H9 (cell line): Measurements from ENCODE around the gene DDX46. TPM values are rescaled to one million over a fixed set of nuclear protein-coding genes. Genes with fewer than 3 reads are reported as not detected.

Source experiments
- DNase-seq: peaks from one replicate; pipeline ENCODE4 v3.0.0-alpha.2; 2017
- H2AFZ ChIP-seq: one replicate; pipeline ENCODE4 v1.6.1; 2013; ENCODE audit warnings: mild to moderate bottlenecking, low read length, control low read depth, moderate library complexity
- H2AK5ac ChIP-seq: 2 replicates; pipeline ENCODE4 v1.6.1; 2013; ENCODE audit warnings: low read length, control low read depth, mixed read lengths; ENCODE audit not compliant: insufficient read length
- H2BK120ac ChIP-seq: one replicate; pipeline ENCODE4 v1.6.1; 2013; ENCODE audit warnings: low read depth, mild to moderate bottlenecking, low read length, control low read depth, inconsistent platforms; ENCODE audit not compliant: poor library complexity, severe bottlenecking
- H2BK12ac ChIP-seq: 2 replicates; pipeline ENCODE4 v1.6.1; 2013; ENCODE audit warnings: low read length, control low read depth, mixed read lengths, low read depth; ENCODE audit not compliant: insufficient read length
- H2BK15ac ChIP-seq: 2 replicates; pipeline ENCODE4 v1.6.1; 2013; ENCODE audit warnings: low read depth, low read length, control low read depth
- H2BK20ac ChIP-seq: one replicate; pipeline ENCODE4 v1.6.1; 2013; ENCODE audit warnings: low read depth, mild to moderate bottlenecking, low read length, control low read depth, inconsistent platforms; ENCODE audit not compliant: poor library complexity, severe bottlenecking
- H2BK5ac ChIP-seq: 2 replicates; pipeline ENCODE4 v1.6.1; 2013; ENCODE audit warnings: low read length, control low read depth, mixed read lengths; ENCODE audit not compliant: insufficient read length
- H3K14ac ChIP-seq: 2 replicates; pipeline ENCODE4 v1.6.1; 2013; ENCODE audit warnings: low read length, control low read depth; ENCODE audit not compliant: insufficient read depth
- H3K18ac ChIP-seq: 2 replicates; pipeline ENCODE4 v1.6.1; 2013; ENCODE audit warnings: low read depth, mild to moderate bottlenecking, mixed read lengths, low read length, control low read depth; ENCODE audit not compliant: insufficient read length
- H3K23ac ChIP-seq: 2 replicates; pipeline ENCODE4 v1.6.1; 2013; ENCODE audit warnings: low read length, control low read depth, mixed read lengths, low read depth; ENCODE audit not compliant: insufficient read length
- H3K23me2 ChIP-seq: 2 replicates; pipeline ENCODE4 v1.6.1; 2013; ENCODE audit warnings: low read depth, mild to moderate bottlenecking, mixed read lengths, low read length, control low read depth; ENCODE audit not compliant: insufficient read length, poor library complexity, severe bottlenecking
- H3K27ac ChIP-seq: 2 replicates; pipeline ENCODE4 v1.5.1; 2013; ENCODE audit warnings: low read length, control low read depth, mixed read lengths, low read depth; ENCODE audit not compliant: insufficient read length
- H3K27me3 ChIP-seq: 2 replicates; pipeline ENCODE4 v1.6.1; 2013; ENCODE audit warnings: low read length, control low read depth, inconsistent platforms; ENCODE audit not compliant: insufficient read depth
- H3K4ac ChIP-seq: 2 replicates; pipeline ENCODE4 v1.6.1; 2013; ENCODE audit warnings: low read depth, mild to moderate bottlenecking, control low read depth, inconsistent platforms, low read length, moderate library complexity
- H3K4me1 ChIP-seq: 2 replicates; pipeline ENCODE4 v1.6.1; 2013; ENCODE audit warnings: low read length, control low read depth, inconsistent platforms; ENCODE audit not compliant: insufficient read depth
- H3K4me2 ChIP-seq: 2 replicates; pipeline ENCODE4 v1.6.1; 2013; ENCODE audit warnings: low read length, control low read depth, mixed read lengths; ENCODE audit not compliant: insufficient read length, insufficient read depth
- H3K56ac ChIP-seq: 2 replicates; pipeline ENCODE4 v1.6.1; 2013; ENCODE audit warnings: low read depth, mild to moderate bottlenecking, mixed read lengths, low read length, control low read depth; ENCODE audit not compliant: insufficient read length
- H3K79me1 ChIP-seq: 2 replicates; pipeline ENCODE4 v1.6.1; 2013; ENCODE audit warnings: low read depth, mild to moderate bottlenecking, moderate library complexity, low read length, control low read depth, inconsistent platforms; ENCODE audit not compliant: insufficient read depth, poor library complexity, severe bottlenecking
- H3K79me2 ChIP-seq: 2 replicates; pipeline ENCODE4 v1.6.1; 2013; ENCODE audit warnings: low read length, control low read depth, inconsistent platforms; ENCODE audit not compliant: insufficient read depth
- H3K9ac ChIP-seq: 2 replicates; pipeline ENCODE4 v1.6.1; 2013; ENCODE audit warnings: low read length, control low read depth, mixed read lengths; ENCODE audit not compliant: insufficient read length; ENCODE audit errors: extremely low read depth
- H3K9me3 ChIP-seq: one replicate; pipeline ENCODE4 v1.6.1; 2013; ENCODE audit warnings: low read depth, low read length, inconsistent platforms; ENCODE audit not compliant: control insufficient read depth
- H3T11ph ChIP-seq: one replicate; pipeline ENCODE4 v1.6.1; 2013; ENCODE audit warnings: mild to moderate bottlenecking, low read length, control low read depth, inconsistent platforms
- H4K20me1 ChIP-seq: one replicate; pipeline ENCODE4 v1.6.1; 2013; ENCODE audit not compliant: control insufficient read depth, insufficient read length, insufficient read depth
- H4K5ac ChIP-seq: 2 replicates; pipeline ENCODE4 v1.6.1; 2013; ENCODE audit warnings: low read depth, mild to moderate bottlenecking, mixed read lengths, low read length, control low read depth; ENCODE audit not compliant: insufficient read length
- H4K8ac ChIP-seq: replicated peaks from 2 replicates; pipeline ENCODE4 v1.6.1; 2013; ENCODE audit warnings: low read length, control low read depth, mixed read lengths, low read depth; ENCODE audit not compliant: insufficient read length
- H4K91ac ChIP-seq: 2 replicates; pipeline ENCODE4 v1.6.1; 2013; ENCODE audit warnings: low read depth, mild to moderate bottlenecking, moderate library complexity, mixed read lengths, low read length, control low read depth; ENCODE audit not compliant: insufficient read length
- H3K27ac Mint-ChIP-seq, 3 experiments: 2 replicates in 2 of 3; 3 replicates in 1 of 3; pipeline ENCODE4 v1.8.0; 2020 to 2021; ENCODE audit warnings: mixed read lengths in 3 of 3, mild to moderate bottlenecking in 1 of 3, moderate library complexity in 1 of 3
- H3K27me3 Mint-ChIP-seq: 2 replicates; pipeline ENCODE4 v1.8.0; 2021; ENCODE audit warnings: low read depth, mild to moderate bottlenecking, moderate library complexity, mixed read lengths
- H3K36me3 Mint-ChIP-seq, 3 experiments: 2 replicates in 2 of 3; 3 replicates in 1 of 3; pipeline ENCODE4 v1.8.0; 2020 to 2021; ENCODE audit warnings: low read depth in 3 of 3, mixed read lengths in 3 of 3; ENCODE audit not compliant: insufficient read depth in 1 of 3
- H3K4me1 Mint-ChIP-seq, 2 experiments: 2 replicates each; pipeline ENCODE4 v1.8.0; 2020; ENCODE audit warnings: mixed read lengths in 2 of 2
- H3K4me3 Mint-ChIP-seq, 2 experiments: 2 replicates in 1 of 2; 3 replicates in 1 of 2; pipeline ENCODE4 v1.8.0; 2020 to 2021; ENCODE audit warnings: mild to moderate bottlenecking in 2 of 2, mixed read lengths in 2 of 2, moderate library complexity in 1 of 2
- H3K9me3 Mint-ChIP-seq, 2 experiments: 2 replicates in 1 of 2; 3 replicates in 1 of 2; pipeline ENCODE4 v1.8.0; 2020; ENCODE audit warnings: mild to moderate bottlenecking in 2 of 2, mixed read lengths in 2 of 2, moderate library complexity in 1 of 2
- WGBS: extraction: QIAGEN DNeasy Blood & Tissue Kit; methylation state at CpG from one replicate; pipeline ENCODE4 v1.1.7; 2013; ENCODE audit warnings: missing lambda C conversion rate, low lambda C conversion rate, mixed read lengths; ENCODE audit not compliant: insufficient read length; ENCODE audit errors: extremely low coverage; 5-methylcytosine and 5-hydroxymethylcytosine counted together
- total RNA-seq: library from RNA; stranded (reverse); gene quantifications from 2 replicates; pipeline ENCODE4 v1.2.1, GENCODE V29; 2021
- TF ChIP-seq, protein P1 (sequence below): fragments of 200-600 bp; sonication (generic); conservative IDR thresholded peaks from 3 replicates; pipeline ENCODE4 v1.8.0; 2021; ENCODE audit warnings: antibody characterized with exemption, mild to moderate bottlenecking

The DDX46 gene
- total RNA-seq, 1 experiment from 2014 or later = 90.3 TPM

DNA sequence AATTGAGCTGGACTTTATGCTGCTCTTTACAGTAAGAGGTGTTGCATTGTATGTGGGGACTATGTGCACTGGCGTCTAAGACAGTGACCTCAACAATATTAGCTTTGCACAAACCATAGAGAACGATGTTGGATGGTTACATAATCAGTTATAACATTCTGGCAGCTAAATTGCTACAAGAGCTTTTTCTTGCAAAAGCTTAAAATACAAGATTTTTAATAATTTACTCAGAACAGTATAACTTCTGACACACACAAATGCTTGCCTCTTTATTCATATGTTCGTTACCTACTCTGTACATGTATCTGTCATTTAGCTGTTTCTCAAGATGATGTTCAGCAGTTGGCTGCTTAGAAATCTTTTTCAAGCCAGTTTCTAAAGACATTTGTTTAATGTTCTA lies 98.8 kb downstream of the DDX46 start:
- no peak overlapping the region for H3K27ac ChIP-seq
- H2BK5ac ChIP-seq = no peak overlapping the region
- no peak overlapping the region for H3K14ac ChIP-seq
- H3K9me3 ChIP-seq = no peaks in the 10 kb centered on the region
- no peak overlapping the region for H2BK120ac ChIP-seq
- Mint-ChIP-seq H3K9me3 (no peaks in the 10 kb centered on the region), H3K27me3 (no peaks in the 10 kb centered on the region), H3K4me3 (no peak overlapping the region), H3K27ac (no peak overlapping the region), H3K4me1 (no peaks in the 10 kb centered on the region), H3K36me3 (peaks cover 7 to 42% (median 36%) of the 10 kb centered on the region in 3 experiments; a peak in 6 of 7 replicates)
- no peak overlapping the region for H2BK15ac ChIP-seq
- no peaks in the 10 kb centered on the region for H3K79me2 ChIP-seq
- H3K23ac ChIP-seq = no peak overlapping the region
- no peak overlapping the region for H3K9ac ChIP-seq
- no CpG with 5 or more reads among the region's 3 CpGs for WGBS
- H3K4me2 ChIP-seq = no peak overlapping the region
- no peaks in the 10 kb centered on the region for H3K79me1 ChIP-seq
- no peak overlapping the region for H3K56ac ChIP-seq
- no peaks in the 10 kb centered on the region for H3K27me3 ChIP-seq
- no peak overlapping the region for H2AK5ac ChIP-seq
- no peak overlapping the region for H3K18ac ChIP-seq
- H3K4me1 ChIP-seq = no peaks in the 10 kb centered on the region
- H2BK12ac ChIP-seq = no peak overlapping the region
- no peak overlapping the region for H3K4ac ChIP-seq
- no peak overlapping the region for H3T11ph ChIP-seq
- no peak for DNase-seq
- no peak overlapping the region for H2AFZ ChIP-seq
- H4K8ac ChIP-seq = no peak overlapping the region
- TF ChIP-seq, protein P1, sequence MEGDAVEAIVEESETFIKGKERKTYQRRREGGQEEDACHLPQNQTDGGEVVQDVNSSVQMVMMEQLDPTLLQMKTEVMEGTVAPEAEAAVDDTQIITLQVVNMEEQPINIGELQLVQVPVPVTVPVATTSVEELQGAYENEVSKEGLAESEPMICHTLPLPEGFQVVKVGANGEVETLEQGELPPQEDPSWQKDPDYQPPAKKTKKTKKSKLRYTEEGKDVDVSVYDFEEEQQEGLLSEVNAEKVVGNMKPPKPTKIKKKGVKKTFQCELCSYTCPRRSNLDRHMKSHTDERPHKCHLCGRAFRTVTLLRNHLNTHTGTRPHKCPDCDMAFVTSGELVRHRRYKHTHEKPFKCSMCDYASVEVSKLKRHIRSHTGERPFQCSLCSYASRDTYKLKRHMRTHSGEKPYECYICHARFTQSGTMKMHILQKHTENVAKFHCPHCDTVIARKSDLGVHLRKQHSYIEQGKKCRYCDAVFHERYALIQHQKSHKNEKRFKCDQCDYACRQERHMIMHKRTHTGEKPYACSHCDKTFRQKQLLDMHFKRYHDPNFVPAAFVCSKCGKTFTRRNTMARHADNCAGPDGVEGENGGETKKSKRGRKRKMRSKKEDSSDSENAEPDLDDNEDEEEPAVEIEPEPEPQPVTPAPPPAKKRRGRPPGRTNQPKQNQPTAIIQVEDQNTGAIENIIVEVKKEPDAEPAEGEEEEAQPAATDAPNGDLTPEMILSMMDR = no peak
- H3K23me2 ChIP-seq = no peaks in the 10 kb centered on the region
- H2BK20ac ChIP-seq = no peak overlapping the region
- no peak overlapping the region for H4K5ac ChIP-seq
- H4K20me1 ChIP-seq = no peaks in the 10 kb centered on the region
- no peak overlapping the region for H4K91ac ChIP-seq
